GM21825 (cell line): ENCODE measurements around the gene TSC2.

ENCODE experiments used
- ATAC-seq: cut with Tn5 transposase; IDR thresholded peaks from one replicate; pipeline ENCODE4 v1.9.1; 2021; ENCODE audit warnings: mild to moderate bottlenecking, moderate library complexity; ENCODE audit not compliant: unreplicated experiment

Gene TSC2

DNA sequence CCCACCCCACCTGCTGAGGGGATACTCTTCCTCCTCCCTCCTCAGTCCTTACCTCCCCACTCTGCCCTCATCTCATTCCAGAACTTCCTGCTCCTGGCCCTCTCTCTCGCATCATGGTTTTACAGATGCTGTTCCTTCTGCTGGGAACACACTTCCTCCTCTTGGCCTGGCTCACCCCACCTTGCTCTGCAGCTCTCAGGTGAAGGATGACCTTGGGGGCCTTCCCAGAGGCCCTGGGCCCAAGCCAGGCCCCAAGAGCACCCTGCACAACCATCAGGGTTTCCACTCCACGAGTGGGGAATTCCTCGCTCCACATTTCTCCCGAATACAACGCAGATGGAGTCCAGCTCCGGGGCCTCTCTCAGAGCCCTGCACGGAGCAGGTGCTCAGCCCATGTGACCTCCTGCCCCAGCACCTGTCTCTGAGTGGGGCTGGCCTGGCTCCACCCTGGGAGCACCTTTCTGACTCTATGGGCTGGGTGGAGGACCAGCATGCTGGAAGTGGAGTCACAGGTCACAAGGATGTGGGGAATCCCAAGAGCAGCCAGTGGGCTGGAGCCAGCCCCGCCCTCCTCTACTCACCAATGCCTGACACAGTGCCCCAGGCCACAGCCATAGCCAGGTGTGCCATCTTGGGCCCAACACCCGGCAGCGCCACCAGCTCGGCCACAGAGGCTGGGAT, 4.7 kb upstream of the TSC2 start:
- ATAC-seq, result no peak

DNA sequence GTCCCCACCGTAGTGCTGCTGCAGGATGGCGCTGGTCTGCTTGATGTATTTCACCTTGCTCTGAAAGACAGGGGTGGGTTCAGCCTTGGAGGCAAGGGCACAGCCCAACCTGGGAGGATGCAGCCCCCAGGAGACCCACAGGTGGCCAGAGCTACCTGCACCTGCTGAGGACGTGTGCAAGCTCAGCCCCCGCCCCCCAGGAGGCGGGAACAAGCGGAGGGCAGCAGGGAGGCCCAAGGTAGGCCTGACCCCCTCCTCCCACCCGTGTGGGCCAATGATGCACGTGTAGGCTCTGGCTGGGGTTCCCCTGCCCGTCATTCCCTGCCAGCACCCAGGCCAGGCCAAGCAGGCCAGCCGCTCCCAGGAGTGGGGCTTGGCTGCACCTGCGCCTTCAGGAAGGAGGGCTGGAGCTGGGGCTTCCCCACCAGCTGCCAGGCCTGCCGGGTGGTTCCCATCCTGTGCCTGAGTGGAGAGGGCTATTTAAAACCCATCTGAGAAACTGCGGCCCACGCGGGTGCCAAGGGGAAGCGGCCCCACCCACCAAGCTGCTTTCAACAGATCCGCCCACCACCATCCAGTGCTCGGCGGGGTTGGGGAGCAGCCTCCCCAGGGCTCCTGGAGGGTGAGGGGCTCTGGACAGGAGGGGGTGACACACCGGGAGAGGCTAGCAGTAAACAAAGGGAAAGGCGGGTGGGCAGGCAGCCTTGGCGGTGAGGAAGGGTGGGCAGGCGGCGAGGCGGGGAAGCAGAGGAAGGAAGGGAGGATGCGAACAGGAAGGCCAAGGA, 3.9 kb upstream of the TSC2 start:
- no peak for ATAC-seq

- no peak for ATAC-seq
These were observed 3.2 kb upstream of the TSC2 start for GRCh38 chr16:2044541-2044940.

DNA sequence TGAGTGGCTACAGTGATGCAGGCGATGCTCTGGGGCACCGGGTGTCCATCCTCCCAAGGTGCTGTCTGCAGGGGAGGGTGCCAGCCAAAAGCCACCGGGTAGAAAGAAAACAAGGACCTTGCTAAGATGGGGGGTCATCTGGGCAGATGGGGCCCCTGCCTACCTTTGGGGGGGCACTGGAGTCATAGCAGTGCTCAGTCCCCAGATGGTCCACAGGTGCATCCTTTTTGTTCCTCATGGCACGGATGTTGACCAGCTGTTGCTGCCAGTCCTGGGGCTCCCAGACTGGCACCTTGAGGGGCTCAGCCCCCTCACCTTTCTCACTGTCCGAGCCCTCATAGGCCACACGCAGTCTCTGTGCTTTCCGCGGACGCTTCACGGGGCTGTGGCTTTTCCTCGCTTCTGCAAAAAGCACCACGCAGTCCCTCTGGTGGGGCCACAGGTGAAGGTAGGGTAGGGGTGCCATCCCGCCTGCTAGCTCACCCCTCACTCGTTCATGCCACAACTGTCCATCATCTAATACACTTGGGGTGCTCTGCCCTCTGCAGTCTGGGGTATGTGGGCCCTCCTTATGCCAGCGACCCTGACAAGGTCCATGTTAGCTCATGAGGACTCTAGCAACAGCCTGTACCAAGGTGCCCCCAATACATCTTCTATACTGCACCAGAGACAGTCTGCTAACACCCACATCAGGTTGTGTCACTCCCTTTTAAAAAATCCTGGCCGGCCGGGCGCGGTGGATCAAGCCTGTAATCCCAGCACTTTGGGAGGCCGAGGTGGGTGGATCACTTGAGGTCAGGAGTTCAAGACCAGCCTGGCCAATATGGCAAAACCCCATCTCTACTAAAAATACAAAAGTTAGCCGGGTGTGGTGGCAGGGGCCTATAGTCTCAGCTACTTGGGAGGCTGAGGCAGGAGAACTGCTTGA, 1.6 kb upstream of the TSC2 start:
- ATAC-seq, result no peak

- no peak for ATAC-seq
These were observed 874 bp upstream of the TSC2 start for GRCh38 chr16:2046893-2047329.

DNA sequence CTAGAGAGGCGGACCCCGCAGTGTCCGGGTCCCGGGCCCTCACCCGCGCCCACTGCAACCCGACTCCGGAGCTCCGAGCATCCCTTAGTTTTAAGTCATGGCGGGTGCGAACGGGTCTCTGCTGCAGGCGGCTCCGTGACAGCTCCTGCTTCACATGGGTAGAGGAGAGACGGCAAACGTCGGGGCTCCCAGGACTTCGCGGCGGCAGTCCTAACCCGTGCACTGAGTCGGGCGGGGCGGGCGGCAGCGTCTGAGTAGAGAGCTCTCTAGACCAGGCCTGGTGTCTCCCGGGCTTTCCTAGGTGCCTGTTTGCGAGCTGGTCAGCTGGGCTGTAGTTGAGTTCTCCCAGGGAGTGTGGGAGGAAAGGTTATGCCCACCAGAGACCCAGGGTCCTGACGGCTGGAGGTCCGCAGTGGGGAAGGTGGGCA, 345 bp downstream of the TSC2 start:
- no peak for ATAC-seq

GRCh38 chr16:2053211-2053610, 5.4 kb downstream of the TSC2 start:
- ATAC-seq, result no peak

GRCh38 chr16:2053897-2054296, 6.1 kb downstream of the TSC2 start:
- ATAC-seq, result no peak

- no peak for ATAC-seq
These were observed 6.9 kb downstream of the TSC2 start for GRCh38 chr16:2054543-2055245.

- ATAC-seq, result no peak
These were observed 8.3 kb downstream of the TSC2 start for GRCh38 chr16:2056077-2056476.

GRCh38 chr16:2056681-2057407, 9.1 kb downstream of the TSC2 start:
- ATAC-seq, result no peak

DNA sequence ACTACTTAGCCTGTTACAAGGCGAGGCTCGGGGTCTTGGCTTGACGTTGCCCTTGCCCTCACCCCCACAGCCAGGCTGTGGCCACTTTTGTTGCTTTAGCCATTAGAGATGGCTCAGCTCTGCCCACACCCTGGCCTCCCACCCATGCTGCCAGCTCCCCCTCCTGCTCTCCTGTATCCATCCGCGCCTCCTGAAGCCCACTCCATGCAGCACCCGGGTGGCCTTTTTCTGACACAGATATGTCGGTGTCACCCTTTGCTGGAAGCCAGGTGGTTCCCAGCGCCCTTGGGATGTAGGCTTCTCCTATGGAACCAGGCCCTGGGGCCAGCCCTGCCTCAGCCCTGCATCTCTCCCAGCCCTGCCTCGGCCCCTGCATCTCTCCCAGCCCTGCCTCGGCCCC, 9.7 kb downstream of the TSC2 start:
- ATAC-seq, result no peak

DNA sequence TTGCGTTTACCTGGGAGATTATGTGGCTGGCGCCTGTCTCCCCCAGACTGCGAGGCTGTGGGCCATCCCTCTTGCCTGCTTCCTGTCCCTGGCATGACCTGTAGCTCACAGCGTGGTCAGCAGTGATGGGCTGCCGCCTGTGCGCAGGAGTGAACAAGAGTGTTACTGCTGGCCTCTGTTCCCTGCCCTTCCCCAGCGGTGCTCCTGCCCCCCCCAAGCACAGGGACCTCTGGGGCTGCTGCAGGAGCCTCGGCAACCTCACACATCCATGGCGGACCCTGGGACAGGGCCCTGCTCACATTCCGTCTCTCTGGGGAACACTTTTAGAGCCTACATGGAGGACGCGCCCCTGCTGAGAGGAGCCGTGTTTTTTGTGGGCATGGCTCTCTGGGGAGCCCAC, 10.6 kb downstream of the TSC2 start:
- ATAC-seq, result no peak

DNA sequence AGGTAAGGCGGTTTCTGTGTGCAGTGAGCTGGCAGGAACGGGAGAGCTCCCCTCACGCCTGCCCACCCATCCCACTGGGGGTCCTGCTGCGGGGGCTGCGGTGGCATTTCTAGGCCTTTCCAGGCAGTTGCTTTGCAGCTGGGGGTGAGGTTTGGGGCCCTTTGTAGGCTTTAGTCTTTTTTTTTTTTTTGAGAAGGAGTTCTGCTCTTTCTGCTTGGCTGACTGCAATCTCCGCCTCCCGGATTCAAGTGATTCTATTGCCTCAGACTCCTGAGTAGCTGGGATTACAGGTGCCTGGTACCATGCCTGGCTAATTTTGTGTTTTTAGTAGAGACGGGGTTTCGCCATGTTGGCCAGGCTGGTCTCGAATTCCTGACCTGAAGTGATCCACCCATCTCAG, 11.1 kb downstream of the TSC2 start:
- no peak for ATAC-seq

DNA sequence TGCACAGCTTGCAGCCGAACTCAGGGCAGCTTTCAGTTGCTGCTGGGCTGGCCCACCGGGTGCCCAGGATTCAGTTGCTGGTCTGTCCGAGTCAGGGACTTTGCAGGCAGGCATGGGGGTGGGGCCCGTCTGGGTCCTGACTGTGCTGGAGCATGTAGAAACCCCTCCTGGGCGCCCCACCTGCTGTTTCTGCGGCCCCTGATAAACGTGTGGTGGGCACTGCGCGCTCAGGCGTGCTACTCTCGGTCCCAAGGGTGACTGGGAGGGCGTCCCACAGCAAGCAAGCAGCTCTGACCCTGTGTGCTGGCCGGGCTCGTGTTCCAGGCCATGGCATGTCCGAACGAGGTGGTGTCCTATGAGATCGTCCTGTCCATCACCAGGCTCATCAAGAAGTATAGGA, 12.6 kb downstream of the TSC2 start:
- no peak for ATAC-seq

GRCh38 chr16:2061023-2061422, 13.2 kb downstream of the TSC2 start:
- no peak for ATAC-seq

DNA sequence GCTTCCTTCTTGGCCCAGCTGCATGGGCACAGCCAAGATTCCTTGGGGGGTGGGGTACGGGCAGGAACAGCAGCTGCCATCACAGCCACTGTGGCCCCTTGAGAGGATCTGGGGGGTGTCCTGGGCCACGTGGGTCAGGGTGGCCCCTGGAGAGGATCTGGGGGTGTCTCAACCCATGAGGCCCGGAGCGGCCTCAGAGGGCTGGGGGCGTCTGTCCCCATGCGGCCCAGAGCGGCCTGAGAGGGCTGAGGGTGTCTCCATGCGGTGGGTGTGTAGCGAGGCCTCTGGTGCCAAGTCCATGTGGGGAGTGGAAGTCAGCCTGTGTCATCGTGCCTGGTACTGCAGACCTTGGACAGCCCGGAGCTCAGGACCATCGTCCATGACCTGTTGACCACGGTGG, 13.7 kb downstream of the TSC2 start:
- ATAC-seq, result no peak

DNA sequence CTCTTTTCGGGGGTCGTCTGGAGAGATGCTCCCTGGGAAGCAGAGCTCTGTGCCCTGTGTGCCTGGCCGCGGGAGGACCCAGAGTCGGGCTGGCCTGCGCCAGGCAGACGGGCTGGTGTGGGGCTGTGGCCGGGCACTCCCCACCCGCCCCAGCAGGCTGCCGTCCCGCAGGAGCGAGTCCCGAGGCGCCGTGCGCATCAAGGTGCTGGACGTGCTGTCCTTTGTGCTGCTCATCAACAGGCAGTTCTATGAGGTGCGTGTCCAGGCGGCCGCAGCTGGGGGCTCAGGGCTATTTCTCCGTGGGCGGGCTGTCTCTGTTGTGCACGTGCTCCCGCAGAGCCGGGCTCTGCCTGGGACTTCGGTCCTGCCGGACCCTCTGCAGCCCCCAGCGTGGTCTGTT, 15.0 kb downstream of the TSC2 start:
- no peak for ATAC-seq

GRCh38 chr16:2063861-2064260, 16.1 kb downstream of the TSC2 start:
- ATAC-seq, result no peak

DNA sequence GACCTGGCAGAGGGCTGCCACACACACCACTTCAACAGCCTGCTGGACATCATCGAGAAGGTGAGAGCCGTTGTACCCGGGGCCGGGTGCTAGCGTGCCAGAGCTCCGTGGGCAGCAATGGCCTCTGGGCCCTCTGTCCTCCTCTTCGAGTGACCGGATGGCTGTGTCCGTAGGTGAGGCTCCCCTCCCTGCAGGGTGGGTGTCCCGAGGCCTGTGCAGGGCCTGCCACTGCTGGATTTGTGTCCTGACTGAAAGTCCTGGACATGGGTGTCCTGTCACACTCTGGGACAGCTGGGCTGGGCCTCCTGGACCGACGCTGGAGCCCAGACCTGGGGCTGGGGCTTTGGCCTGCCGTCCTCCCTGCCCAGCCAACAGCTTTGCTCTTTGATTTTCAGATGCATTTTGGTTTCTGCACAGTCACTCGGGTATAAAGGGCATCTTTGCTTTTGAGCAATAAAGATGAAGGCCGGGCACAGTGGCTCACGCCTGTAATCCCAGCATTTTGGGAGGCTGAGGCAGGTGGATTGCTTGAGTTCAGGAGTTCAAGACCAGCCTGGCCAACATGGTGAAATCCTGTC, 16.7 kb downstream of the TSC2 start:
- ATAC-seq, result no peak
